Coronary artery (tissue), 2 donors: ENCODE measurements around the gene PRR5L.

Experiments
- DNase-seq: peaks from one replicate; pipeline ENCODE4 v3.0.0-alpha.2; 2017; ENCODE audit warnings: low spot score
- H3K27ac ChIP-seq, 2 donors: fragments of 200-600 bp; sonication (generic); one replicate each; pipeline ENCODE4 v1.5.1; 2016 to 2019
- H3K4me3 ChIP-seq: fragments of 200-600 bp; sonication (generic); 2 replicates; pipeline ENCODE4 v1.5.1; 2016; ENCODE audit warnings: mild to moderate bottlenecking, moderate library complexity
- CTCF ChIP-seq: fragments of 200-600 bp; sonication (generic); IDR thresholded peaks from one replicate; pipeline ENCODE4 v1.5.1; 2019; ENCODE audit warnings: antibody characterized with exemption

The PRR5L gene

GRCh38 chr11:36309779-36310178 lies 13.7 kb downstream of the PRR5L start:
- TF ChIP-seq CTCF, result no peak
- Histone ChIP-seq H3K4me3 (no peak overlapping the region), H3K27ac (no peak overlapping the region)
- DNase-seq, result no peak

- TF ChIP-seq CTCF, result no peak
- no peak overlapping the region for H3K4me3 ChIP-seq
- no peak overlapping the region for H3K27ac ChIP-seq
- no peak for DNase-seq
Observed at GRCh38 chr11:36311926-36312595, 16.0 kb downstream of the PRR5L start.

- no peak overlapping the region for H3K27ac ChIP-seq
- no peak for TF ChIP-seq CTCF
- H3K4me3 ChIP-seq, result no peak overlapping the region
- DNase-seq, result no peak
Observed at GRCh38 chr11:36312611-36313472, 16.8 kb downstream of the PRR5L start.

- Histone ChIP-seq H3K27ac (no peak overlapping the region), H3K4me3 (no peak overlapping the region)
- DNase-seq, result no peak
- TF ChIP-seq CTCF, result no peak
Observed at GRCh38 chr11:36313750-36314433, 17.8 kb downstream of the PRR5L start.

GRCh38 chr11:36314434-36314767 lies 18.3 kb downstream of the PRR5L start:
- no peak for TF ChIP-seq CTCF
- H3K4me3 ChIP-seq, result no peak overlapping the region
- no peak for DNase-seq
- H3K27ac ChIP-seq, result no peak overlapping the region

- TF ChIP-seq CTCF, result no peak
- H3K27ac ChIP-seq, result no peak overlapping the region
- DNase-seq, result no peak
- no peak overlapping the region for H3K4me3 ChIP-seq
Observed at GRCh38 chr11:36316049-36316448, 20.0 kb downstream of the PRR5L start.
